GM10248 (cell line): ENCODE results near the gene KCNK5.

Source experiments
- CTCF ChIA-PET: fragments of 300-600 bp; sonication (Branson Sonifier 250); formaldehyde crosslinking; extraction: SDS; loops from one replicate; lab custom pipeline; 2021; ENCODE audit warnings: antibody characterized with exemption; lab: Yijun Ruan, JAX
- POLR2A ChIA-PET: fragments of 350-650 bp; sonication (Branson Sonifier 250); formaldehyde crosslinking; extraction: SDS; loops from one replicate; lab custom pipeline; 2020; ENCODE audit warnings: antibody characterized with exemption; lab: Yijun Ruan, JAX
- DNase-seq: peaks from one replicate; pipeline ENCODE4 v3.0.0; 2012; ENCODE audit errors: extremely low spot score
- CTCF ChIP-seq: IDR thresholded peaks from 2 replicates; pipeline ENCODE4 v1.5.1; 2012; ENCODE audit warnings: mild to moderate bottlenecking, low read depth; ENCODE audit errors: extremely low read depth, missing control alignments, control extremely low read depth

KCNK5 gene

DNA sequence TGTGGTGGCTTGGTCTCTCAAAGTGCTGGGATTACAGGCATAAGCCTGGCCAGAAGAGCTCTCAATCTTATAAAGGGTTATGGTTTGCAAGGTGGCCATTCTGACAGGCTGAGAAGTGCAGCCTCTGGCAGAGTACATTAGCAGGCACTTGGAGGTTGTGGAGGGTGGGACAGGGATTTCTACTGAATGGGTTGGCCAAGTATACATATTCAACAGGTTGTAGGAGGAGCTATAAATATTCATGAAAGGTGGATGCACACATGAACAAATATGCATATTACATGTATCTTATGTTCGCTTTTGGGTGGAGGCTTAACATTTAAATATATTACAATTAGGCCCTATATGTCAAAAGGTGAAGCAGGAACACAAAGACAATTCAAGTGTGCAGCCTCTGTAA is 20.0 kb upstream of the KCNK5 start:
- CTCF ChIA-PET = interaction anchor here (1.0 kb wide), 1 partner anchor 53 kb away, joined by 3 read pairs; no protein-coding TSS in a partner anchor
- TF ChIP-seq CTCF = no peak
- DNase-seq = no peak
- POLR2A ChIA-PET = no interaction called here

DNA sequence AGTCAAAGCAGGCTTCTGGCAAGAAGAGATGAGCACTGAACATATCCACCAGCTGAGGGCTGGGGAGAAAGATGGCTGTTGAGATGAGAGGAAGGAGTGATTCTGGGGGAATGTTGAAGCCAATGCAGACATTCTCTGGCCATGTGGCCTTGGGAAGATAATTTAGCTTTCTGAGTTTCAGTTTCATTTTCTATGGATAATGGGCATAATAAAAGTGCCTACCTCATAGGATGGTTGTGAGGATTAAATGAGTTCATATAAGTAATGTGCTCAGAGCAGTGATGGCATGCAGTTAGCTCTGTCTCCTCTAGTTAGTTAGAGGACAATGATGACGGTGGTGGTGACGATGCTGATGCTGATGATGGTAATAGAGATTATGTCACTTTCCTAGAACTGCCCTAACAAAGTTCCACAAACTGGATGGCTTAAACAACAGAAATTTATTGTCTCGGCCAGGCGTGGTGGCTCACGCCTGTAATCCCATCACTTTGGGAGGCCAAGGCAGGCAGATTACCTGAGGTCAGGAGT is 18.5 kb upstream of the KCNK5 start:
- TF ChIP-seq CTCF = no peak
- ChIA-PET CTCF (no interaction called here), POLR2A (no interaction called here)
- DNase-seq = no peak

- ChIA-PET CTCF (interaction anchor here (1.0 to 1.7 kb wide), 4 partner anchors 8 to 77 kb away, joined by 3 to 4 read pairs (median 4); no protein-coding TSS in a partner anchor), POLR2A (no interaction called here)
- no peak for DNase-seq
- no peak for TF ChIP-seq CTCF
Observed at GRCh38 chr6:39243809-39244208, 14.5 kb upstream of the KCNK5 start.

- ChIA-PET CTCF (interaction anchor here (1.3 to 1.7 kb wide), 3 partner anchors 10 to 74 kb away, joined by 4 to 6 read pairs (median 5); partner anchors contain the start of gene KCNK5), POLR2A (interaction anchor here (0.6 kb wide), 1 partner anchor 16 kb away, joined by 4 read pairs; no protein-coding TSS in a partner anchor)
- no peak for DNase-seq
Observed at GRCh38 chr6:39240155-39240757, 11.0 kb upstream of the KCNK5 start.

GRCh38 chr6:39239527-39240154 is 10.4 kb upstream of the KCNK5 start:
- ChIA-PET CTCF (interaction anchor here (1.0 to 1.7 kb wide), 4 partner anchors 10 to 73 kb away, joined by 3 to 6 read pairs (median 4); partner anchors contain the start of gene KCNK5), POLR2A (interaction anchor here (0.6 kb wide), 1 partner anchor 15 kb away, joined by 4 read pairs; no protein-coding TSS in a partner anchor)
- no peak for DNase-seq
- TF ChIP-seq CTCF = no peak

More at GRCh38 chr6:39240155-39240757, 11.0 kb upstream of the KCNK5 start:
- no peak for TF ChIP-seq CTCF

GRCh38 chr6:39236742-39237141 is 7.5 kb upstream of the KCNK5 start:
- CTCF ChIA-PET = no interaction called here
- TF ChIP-seq CTCF = no peak
- POLR2A ChIA-PET = interaction anchor here (0.7 kb wide), 1 partner anchor 7 kb away, joined by 4 read pairs; the partner anchor contains the start of gene KCNK5
- DNase-seq = no peak
